Retinal pigment epithelial cell (primary cell): Measurements from ENCODE around the gene PKIG.
"Not testable (repeated sequence)": the region's sequence is repeated elsewhere in the genome, so short reads cannot be mapped to it uniquely, and the experiment has no call there.

ENCODE experiments used
- DNase-seq: peaks from one replicate; pipeline ENCODE4 v3.0.0-alpha.2; 2010; ENCODE audit warnings: low read depth
- H3K4me3 ChIP-seq: 2 replicates; pipeline ENCODE4 v1.5.1; 2011; ENCODE audit warnings: mild to moderate bottlenecking, low read length, control low read depth, moderate library complexity
- TF ChIP-seq, protein P1 (sequence below): conservative IDR thresholded peaks from 2 replicates; pipeline ENCODE4 v1.5.1; 2011; ENCODE audit warnings: low read depth, low read length, control low read depth, inconsistent platforms

PKIG gene

DNA sequence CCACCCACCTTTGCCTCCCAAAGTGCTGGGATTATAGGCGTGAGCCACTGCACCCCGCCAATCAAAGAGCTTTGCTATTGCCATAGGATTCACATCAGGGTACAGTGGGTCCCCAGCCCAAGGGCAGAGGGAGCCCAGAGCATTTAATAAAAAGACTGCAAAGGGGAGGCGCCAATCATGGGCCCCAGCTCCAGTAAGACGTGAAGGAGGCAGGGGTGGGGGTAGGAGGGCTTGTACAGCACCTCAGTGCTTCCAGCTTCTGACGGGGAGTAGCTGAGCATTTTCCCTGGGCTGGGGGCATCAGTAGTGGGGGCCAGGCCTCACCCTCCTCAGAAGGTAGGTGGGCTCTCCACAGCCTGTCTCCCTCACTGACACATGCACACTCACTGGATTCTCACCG lies 67.6 kb downstream of the PKIG start:
- DNase-seq = no peak
- TF ChIP-seq, protein P1, sequence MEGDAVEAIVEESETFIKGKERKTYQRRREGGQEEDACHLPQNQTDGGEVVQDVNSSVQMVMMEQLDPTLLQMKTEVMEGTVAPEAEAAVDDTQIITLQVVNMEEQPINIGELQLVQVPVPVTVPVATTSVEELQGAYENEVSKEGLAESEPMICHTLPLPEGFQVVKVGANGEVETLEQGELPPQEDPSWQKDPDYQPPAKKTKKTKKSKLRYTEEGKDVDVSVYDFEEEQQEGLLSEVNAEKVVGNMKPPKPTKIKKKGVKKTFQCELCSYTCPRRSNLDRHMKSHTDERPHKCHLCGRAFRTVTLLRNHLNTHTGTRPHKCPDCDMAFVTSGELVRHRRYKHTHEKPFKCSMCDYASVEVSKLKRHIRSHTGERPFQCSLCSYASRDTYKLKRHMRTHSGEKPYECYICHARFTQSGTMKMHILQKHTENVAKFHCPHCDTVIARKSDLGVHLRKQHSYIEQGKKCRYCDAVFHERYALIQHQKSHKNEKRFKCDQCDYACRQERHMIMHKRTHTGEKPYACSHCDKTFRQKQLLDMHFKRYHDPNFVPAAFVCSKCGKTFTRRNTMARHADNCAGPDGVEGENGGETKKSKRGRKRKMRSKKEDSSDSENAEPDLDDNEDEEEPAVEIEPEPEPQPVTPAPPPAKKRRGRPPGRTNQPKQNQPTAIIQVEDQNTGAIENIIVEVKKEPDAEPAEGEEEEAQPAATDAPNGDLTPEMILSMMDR = no peak
- H3K4me3 ChIP-seq = no peak overlapping the region

DNA sequence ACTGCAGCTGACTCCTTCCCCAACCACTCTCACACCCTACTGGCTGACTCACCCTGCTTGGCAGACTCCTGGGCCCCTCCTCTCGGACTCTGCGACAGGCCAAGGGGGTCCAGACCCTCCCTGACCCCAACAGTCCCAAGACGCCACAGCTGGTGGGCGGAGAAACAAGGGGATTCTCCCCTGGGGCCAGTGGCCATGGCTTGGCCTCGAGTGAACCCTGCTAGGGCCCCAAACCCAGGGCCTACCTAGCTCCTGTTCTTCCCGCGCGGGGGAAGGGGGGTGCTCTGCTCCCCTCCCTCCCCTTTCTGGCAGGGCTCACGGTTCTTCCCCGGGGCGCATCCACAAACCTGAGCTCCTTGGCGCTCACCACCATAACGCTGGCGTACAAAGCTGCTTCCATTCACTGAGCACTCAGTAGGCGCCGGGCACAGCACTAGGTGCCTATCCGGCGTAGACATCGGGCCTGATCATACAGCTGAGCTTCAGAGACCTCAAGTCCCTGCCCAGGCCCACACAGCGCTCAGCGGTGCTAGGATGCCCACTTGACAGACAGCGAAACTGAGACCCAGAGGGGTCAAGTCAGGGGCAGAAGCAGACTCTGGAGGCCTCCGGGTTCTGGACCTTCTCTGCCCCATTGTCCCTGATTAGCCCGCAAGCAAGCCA lies 68.5 kb downstream of the PKIG start:
- no peak for DNase-seq
- TF ChIP-seq, protein P1 = no peak
- peak overlapping the region; percentile 51 for H3K4me3 ChIP-seq

DNA sequence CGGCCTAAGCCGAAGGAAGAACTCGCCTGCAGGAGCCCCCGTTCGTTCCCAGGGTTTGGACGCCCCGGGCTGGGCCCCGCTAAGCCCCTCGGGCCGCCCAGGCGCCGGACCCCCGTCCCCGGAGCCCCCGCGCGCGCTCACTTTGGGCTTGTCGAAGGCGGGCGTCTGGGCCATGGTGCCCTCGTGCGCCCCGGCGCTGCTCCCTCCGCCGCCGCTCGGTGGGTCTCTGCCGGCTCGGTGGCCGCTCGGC lies 69.0 kb downstream of the PKIG start:
- peak overlapping the region; percentile 51 for H3K4me3 ChIP-seq
- TF ChIP-seq, protein P1 = no peak
- DNase-seq = no peak

DNA sequence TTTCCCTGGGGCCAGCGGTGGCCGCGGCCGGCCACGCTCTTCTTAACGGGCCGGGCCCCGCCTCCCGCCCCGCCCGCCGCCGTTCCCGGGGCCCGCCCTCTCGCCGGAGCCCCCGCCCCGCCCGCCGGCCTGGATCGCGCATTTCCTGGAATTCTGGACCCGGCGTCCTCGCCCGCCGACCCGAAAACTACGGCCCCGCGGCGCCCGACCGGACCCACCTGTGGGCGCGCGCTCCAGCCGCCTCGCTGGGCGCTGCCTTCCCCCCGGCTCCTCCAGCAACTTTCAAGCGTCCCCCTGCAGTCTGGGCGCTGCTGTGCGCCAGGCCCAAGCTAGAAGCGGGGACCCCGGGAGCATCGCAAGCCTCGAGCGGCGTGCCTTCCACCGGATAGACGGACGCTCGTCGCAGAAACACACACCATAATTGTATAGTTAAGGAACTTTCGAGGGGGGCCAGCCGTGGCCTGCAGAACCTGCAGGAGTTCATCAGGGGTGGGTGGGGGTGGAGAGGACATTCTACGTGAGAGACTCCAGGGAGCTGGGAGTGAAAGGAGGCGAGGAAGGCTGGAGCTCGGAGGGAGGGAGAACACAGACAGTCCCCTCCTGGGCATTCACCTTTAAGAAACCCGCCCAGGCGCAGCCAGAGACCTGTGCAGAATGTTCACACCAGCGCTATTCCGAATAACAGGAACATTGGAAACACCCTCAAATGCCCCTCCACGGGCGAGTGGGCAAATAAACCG lies 69.5 kb downstream of the PKIG start, which contains the start of gene ADA:
Gene ADA, minus strand, starts transcription at position 16 of the 740 bp plus-strand sequence. CDS start 92 bp downstream, outside the sequence.
- peak within 1 kb of the TSS; percentile 51 for H3K4me3 ChIP-seq
- no peak for DNase-seq
- TF ChIP-seq, protein P1 = no peak

DNA sequence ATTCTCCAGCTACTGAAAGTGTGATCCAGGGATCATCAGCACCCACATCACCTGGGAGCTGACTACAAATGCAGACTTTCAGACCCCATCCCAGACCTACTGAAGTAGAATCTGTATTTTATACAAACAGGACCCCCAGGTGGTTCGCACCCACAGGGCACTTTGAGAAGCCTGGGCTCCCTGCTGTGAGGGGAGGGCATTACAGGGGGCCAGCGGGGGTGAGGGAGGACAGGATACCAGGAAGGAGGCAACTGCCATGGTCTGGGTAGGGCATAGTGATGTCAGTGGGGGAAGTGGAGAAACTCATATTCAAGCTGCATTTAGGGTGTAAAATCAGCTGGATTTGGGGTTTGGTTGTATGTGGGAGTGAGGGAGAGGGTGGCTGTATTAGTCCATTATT lies 71.2 kb downstream of the PKIG start:
- no peak overlapping the region for H3K4me3 ChIP-seq
- TF ChIP-seq, protein P1 = no peak
- no peak for DNase-seq

DNA sequence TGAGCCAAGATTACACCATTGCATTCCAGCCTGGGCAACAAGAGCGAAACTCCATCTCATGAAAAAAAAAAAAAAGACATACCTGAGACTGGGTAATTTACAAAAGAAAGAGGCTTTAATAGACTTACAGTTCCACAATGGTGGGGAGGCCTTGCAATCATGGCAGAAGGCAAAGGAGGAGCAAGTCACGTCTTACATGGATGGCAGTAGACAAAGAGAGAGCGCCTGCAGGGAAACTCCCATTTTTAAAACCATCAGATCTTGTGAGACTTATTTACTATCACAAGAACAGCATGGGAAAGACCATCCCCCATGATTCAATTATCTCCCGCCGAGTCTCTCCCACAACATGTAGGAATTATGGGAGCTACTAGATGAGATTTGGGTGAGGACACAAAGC lies 71.8 kb downstream of the PKIG start:
- not testable (repeated sequence) for DNase-seq, H3K4me3 ChIP-seq

DNA sequence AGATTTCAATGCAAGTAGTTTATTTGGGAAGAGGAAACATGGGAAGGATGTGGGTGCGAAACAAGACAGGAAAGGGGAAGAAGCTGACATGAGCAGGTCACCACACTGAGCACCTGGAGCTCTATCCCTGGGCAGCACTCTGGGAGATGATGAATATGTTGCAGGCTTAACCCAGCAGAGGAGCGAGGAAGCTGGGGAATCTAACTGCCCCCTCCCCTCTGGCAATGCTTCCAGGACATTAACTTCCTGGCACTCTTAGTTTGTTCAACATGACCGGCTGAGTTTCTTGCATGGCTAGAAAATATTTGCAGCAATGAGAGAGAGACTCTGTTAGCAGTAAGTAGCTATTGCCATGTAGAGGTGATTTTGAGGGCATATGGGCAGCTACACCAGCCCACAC lies 74.1 kb downstream of the PKIG start:
- H3K4me3 ChIP-seq = no peak overlapping the region
- TF ChIP-seq, protein P1 = no peak
- DNase-seq = no peak
